Esophagus squamous epithelium (tissue), 5 donors: ENCODE measurements around the gene PCSK5. TPM values are rescaled to one million over a fixed set of nuclear protein-coding genes. Genes with fewer than 3 reads are reported as not detected.

Experiments
- DNase-seq: peaks from one replicate; lab custom pipeline; 2025; lab: John Stamatoyannopoulos, UW
- H3K27ac ChIP-seq, 4 donors: fragments of 200-600 bp; sonication (generic); one replicate each; pipeline ENCODE4 v1.5.1; 2016 to 2019; ENCODE audit warnings: mild to moderate bottlenecking in 1 of 4
- H3K27me3 ChIP-seq, 4 donors: fragments of 200-600 bp; sonication (generic); 1 replicate in 3 of 4; 2 replicates in 1 of 4; pipeline versions ENCODE4 v1.5.1 to v1.6.0; 2017 to 2021; ENCODE audit warnings: antibody characterized with exemption in 1 of 4
- H3K36me3 ChIP-seq, 3 donors: fragments of 200-600 bp; sonication (generic); one replicate each; pipeline ENCODE4 v1.5.1; 2016 to 2019
- H3K4me1 ChIP-seq, 3 donors: fragments of 200-600 bp; sonication (generic); one replicate each; pipeline ENCODE4 v1.5.1; 2017 to 2019
- H3K4me3 ChIP-seq, 4 donors: fragments of 200-600 bp; sonication (generic); 1 replicate in 3 of 4; 2 replicates in 1 of 4; pipeline ENCODE4 v1.5.1; 2016 to 2019; ENCODE audit warnings: mild to moderate bottlenecking in 2 of 4, moderate library complexity in 1 of 4
- H3K9me3 ChIP-seq, 3 donors: fragments of 200-600 bp; sonication (generic); one replicate each; pipeline ENCODE4 v1.5.1; 2016 to 2019
- CTCF ChIP-seq, 6 experiments: fragments of 450-650 bp in 4 of 6; fragments of 200-600 bp in 2 of 6; sonication (generic) in 2 of 6; IDR thresholded peaks; one replicate each; pipeline ENCODE4 v1.5.1; 2016 to 2019; ENCODE audit warnings: antibody characterized with exemption in 6 of 6, mild to moderate bottlenecking in 4 of 6, moderate library complexity in 4 of 6
- POLR2A ChIP-seq, 4 donors: fragments of 450-650 bp; IDR thresholded peaks; one replicate each; pipeline ENCODE4 v1.6.1; 2017; ENCODE audit warnings: antibody characterized with exemption in 4 of 4, mild to moderate bottlenecking in 4 of 4, moderate library complexity in 3 of 4
- WGBS, 2 donors: methylation state at CpG; one replicate each; pipeline ENCODE4 v1.1.5; 2018; 5-methylcytosine and 5-hydroxymethylcytosine counted together
- intact Hi-C: fragments of 100-400 bp; cut with DNase I; formaldehyde crosslinking; loops from one replicate; pipeline ENCODE4 v1.15.0; 2022
- total RNA-seq, 4 donors: library from RNA; depleted of rRNA; stranded (reverse); fragments of >200 nt; gene quantifications; one replicate each; pipeline ENCODE4 v1.1.0, GENCODE V29; 2016
- donor health status: DM: yes; HTN: yes; CAD: no.

Gene PCSK5
- total RNA-seq, 4 donors from 2014 or later = 8.4 to 33.8 (median 24.2) TPM

- TF ChIP-seq POLR2A (IDR thresholded peaks at IDR 0.05) = no peak
- no peak for TF ChIP-seq CTCF (IDR thresholded peaks at IDR 0.05)
- Histone ChIP-seq H3K27ac (no peak overlapping the region), H3K9me3 (no peaks in the 10 kb centered on the region), H3K4me3 (no peak overlapping the region), H3K36me3 (no peaks in the 10 kb centered on the region), H3K27me3 (no peaks in the 10 kb centered on the region), H3K4me1 (peaks cover 4 to 31% (median 6%) of the 10 kb centered on the region in 3 donors)
- 40 to 79% methylated on average over 3 of the region's 3 CpGs for WGBS, 2 donors
- DNase-seq = no peak
- intact Hi-C loops = no loop called here
Measured at GRCh38 chr9:75993434-75993833, 103.0 kb downstream of the PCSK5 start.

- Histone ChIP-seq H3K36me3 (no peaks in the 10 kb centered on the region), H3K27me3 (no peaks in the 10 kb centered on the region), H3K4me3 (no peak overlapping the region), H3K27ac (no peak overlapping the region), H3K4me1 (peaks cover 4 to 20% (median 6%) of the 10 kb centered on the region in 3 donors), H3K9me3 (no peaks in the 10 kb centered on the region)
- intact Hi-C loops = no loop called here
- TF ChIP-seq CTCF (IDR thresholded peaks at IDR 0.05) = no peak
- no peak for TF ChIP-seq POLR2A (IDR thresholded peaks at IDR 0.05)
- DNase-seq = no peak
Measured at GRCh38 chr9:75995066-75995465, 104.6 kb downstream of the PCSK5 start.

GRCh38 chr9:75996726-75997125 lies 106.3 kb downstream of the PCSK5 start:
- Histone ChIP-seq H3K4me3 (no peak overlapping the region), H3K9me3 (no peaks in the 10 kb centered on the region), H3K27ac (no peak overlapping the region), H3K4me1 (peaks cover 4 to 20% (median 6%) of the 10 kb centered on the region in 3 donors), H3K36me3 (no peaks in the 10 kb centered on the region), H3K27me3 (no peaks in the 10 kb centered on the region)
- intact Hi-C loops = no loop called here
- no peak for TF ChIP-seq POLR2A (IDR thresholded peaks at IDR 0.05)
- no peak for TF ChIP-seq CTCF (IDR thresholded peaks at IDR 0.05)
- DNase-seq = no peak

- Histone ChIP-seq H3K27me3 (no peaks in the 10 kb centered on the region), H3K27ac (no peak overlapping the region), H3K36me3 (no peaks in the 10 kb centered on the region), H3K4me3 (no peak overlapping the region), H3K9me3 (no peaks in the 10 kb centered on the region), H3K4me1 (peaks cover 4 to 20% (median 6%) of the 10 kb centered on the region in 3 donors)
- intact Hi-C loops = no loop called here
- no peak for TF ChIP-seq POLR2A (IDR thresholded peaks at IDR 0.05)
- no peak for TF ChIP-seq CTCF (IDR thresholded peaks at IDR 0.05)
- no peak for DNase-seq
- 69 to 95% methylated on average over 1 of the region's 1 CpG for WGBS, 2 donors
Measured at GRCh38 chr9:75997206-75997605, 106.7 kb downstream of the PCSK5 start.

GRCh38 chr9:75998096-75998780 lies 107.8 kb downstream of the PCSK5 start:
- no peak for DNase-seq
- Histone ChIP-seq H3K27me3 (no peaks in the 10 kb centered on the region), H3K4me1 (peaks cover 4 to 20% (median 6%) of the 10 kb centered on the region in 3 donors), H3K36me3 (no peaks in the 10 kb centered on the region), H3K9me3 (no peaks in the 10 kb centered on the region), H3K27ac (no peak overlapping the region), H3K4me3 (no peak overlapping the region)
- TF ChIP-seq CTCF (IDR thresholded peaks at IDR 0.05) = no peak
- TF ChIP-seq POLR2A (IDR thresholded peaks at IDR 0.05) = no peak
- 89 to 94% methylated on average over 4 of the region's 4 CpGs for WGBS, 2 donors
- intact Hi-C loops = no loop called here
